H9 (cell line): ENCODE measurements around the gene CNTN2. TPM values are rescaled to one million over a fixed set of nuclear protein-coding genes. Genes with fewer than 3 reads are reported as not detected.

Experiments used
- DNase-seq: peaks from one replicate; pipeline ENCODE4 v3.0.0-alpha.2; 2017
- H2AFZ ChIP-seq: one replicate; pipeline ENCODE4 v1.6.1; 2013; ENCODE audit warnings: mild to moderate bottlenecking, low read length, control low read depth, moderate library complexity
- H2AK5ac ChIP-seq: 2 replicates; pipeline ENCODE4 v1.6.1; 2013; ENCODE audit warnings: low read length, control low read depth, mixed read lengths; ENCODE audit not compliant: insufficient read length
- H2BK120ac ChIP-seq: one replicate; pipeline ENCODE4 v1.6.1; 2013; ENCODE audit warnings: low read depth, mild to moderate bottlenecking, low read length, control low read depth, inconsistent platforms; ENCODE audit not compliant: poor library complexity, severe bottlenecking
- H2BK12ac ChIP-seq: 2 replicates; pipeline ENCODE4 v1.6.1; 2013; ENCODE audit warnings: low read length, control low read depth, mixed read lengths, low read depth; ENCODE audit not compliant: insufficient read length
- H2BK15ac ChIP-seq: 2 replicates; pipeline ENCODE4 v1.6.1; 2013; ENCODE audit warnings: low read depth, low read length, control low read depth
- H2BK20ac ChIP-seq: one replicate; pipeline ENCODE4 v1.6.1; 2013; ENCODE audit warnings: low read depth, mild to moderate bottlenecking, low read length, control low read depth, inconsistent platforms; ENCODE audit not compliant: poor library complexity, severe bottlenecking
- H2BK5ac ChIP-seq: 2 replicates; pipeline ENCODE4 v1.6.1; 2013; ENCODE audit warnings: low read length, control low read depth, mixed read lengths; ENCODE audit not compliant: insufficient read length
- H3K14ac ChIP-seq: 2 replicates; pipeline ENCODE4 v1.6.1; 2013; ENCODE audit warnings: low read length, control low read depth; ENCODE audit not compliant: insufficient read depth
- H3K18ac ChIP-seq: 2 replicates; pipeline ENCODE4 v1.6.1; 2013; ENCODE audit warnings: low read depth, mild to moderate bottlenecking, mixed read lengths, low read length, control low read depth; ENCODE audit not compliant: insufficient read length
- H3K23ac ChIP-seq: 2 replicates; pipeline ENCODE4 v1.6.1; 2013; ENCODE audit warnings: low read length, control low read depth, mixed read lengths, low read depth; ENCODE audit not compliant: insufficient read length
- H3K23me2 ChIP-seq: 2 replicates; pipeline ENCODE4 v1.6.1; 2013; ENCODE audit warnings: low read depth, mild to moderate bottlenecking, mixed read lengths, low read length, control low read depth; ENCODE audit not compliant: insufficient read length, poor library complexity, severe bottlenecking
- H3K27ac ChIP-seq: 2 replicates; pipeline ENCODE4 v1.5.1; 2013; ENCODE audit warnings: low read length, control low read depth, mixed read lengths, low read depth; ENCODE audit not compliant: insufficient read length
- H3K27me3 ChIP-seq: 2 replicates; pipeline ENCODE4 v1.6.1; 2013; ENCODE audit warnings: low read length, control low read depth, inconsistent platforms; ENCODE audit not compliant: insufficient read depth
- H3K4ac ChIP-seq: 2 replicates; pipeline ENCODE4 v1.6.1; 2013; ENCODE audit warnings: low read depth, mild to moderate bottlenecking, control low read depth, inconsistent platforms, low read length, moderate library complexity
- H3K4me1 ChIP-seq: 2 replicates; pipeline ENCODE4 v1.6.1; 2013; ENCODE audit warnings: low read length, control low read depth, inconsistent platforms; ENCODE audit not compliant: insufficient read depth
- H3K4me2 ChIP-seq: 2 replicates; pipeline ENCODE4 v1.6.1; 2013; ENCODE audit warnings: low read length, control low read depth, mixed read lengths; ENCODE audit not compliant: insufficient read length, insufficient read depth
- H3K56ac ChIP-seq: 2 replicates; pipeline ENCODE4 v1.6.1; 2013; ENCODE audit warnings: low read depth, mild to moderate bottlenecking, mixed read lengths, low read length, control low read depth; ENCODE audit not compliant: insufficient read length
- H3K79me1 ChIP-seq: 2 replicates; pipeline ENCODE4 v1.6.1; 2013; ENCODE audit warnings: low read depth, mild to moderate bottlenecking, moderate library complexity, low read length, control low read depth, inconsistent platforms; ENCODE audit not compliant: insufficient read depth, poor library complexity, severe bottlenecking
- H3K79me2 ChIP-seq: 2 replicates; pipeline ENCODE4 v1.6.1; 2013; ENCODE audit warnings: low read length, control low read depth, inconsistent platforms; ENCODE audit not compliant: insufficient read depth
- H3K9ac ChIP-seq: 2 replicates; pipeline ENCODE4 v1.6.1; 2013; ENCODE audit warnings: low read length, control low read depth, mixed read lengths; ENCODE audit not compliant: insufficient read length; ENCODE audit errors: extremely low read depth
- H3K9me3 ChIP-seq: one replicate; pipeline ENCODE4 v1.6.1; 2013; ENCODE audit warnings: low read depth, low read length, inconsistent platforms; ENCODE audit not compliant: control insufficient read depth
- H3T11ph ChIP-seq: one replicate; pipeline ENCODE4 v1.6.1; 2013; ENCODE audit warnings: mild to moderate bottlenecking, low read length, control low read depth, inconsistent platforms
- H4K20me1 ChIP-seq: one replicate; pipeline ENCODE4 v1.6.1; 2013; ENCODE audit not compliant: control insufficient read depth, insufficient read length, insufficient read depth
- H4K5ac ChIP-seq: 2 replicates; pipeline ENCODE4 v1.6.1; 2013; ENCODE audit warnings: low read depth, mild to moderate bottlenecking, mixed read lengths, low read length, control low read depth; ENCODE audit not compliant: insufficient read length
- H4K8ac ChIP-seq: replicated peaks from 2 replicates; pipeline ENCODE4 v1.6.1; 2013; ENCODE audit warnings: low read length, control low read depth, mixed read lengths, low read depth; ENCODE audit not compliant: insufficient read length
- H4K91ac ChIP-seq: 2 replicates; pipeline ENCODE4 v1.6.1; 2013; ENCODE audit warnings: low read depth, mild to moderate bottlenecking, moderate library complexity, mixed read lengths, low read length, control low read depth; ENCODE audit not compliant: insufficient read length
- H3K27ac Mint-ChIP-seq, 3 experiments: 2 replicates in 2 of 3; 3 replicates in 1 of 3; pipeline ENCODE4 v1.8.0; 2020 to 2021; ENCODE audit warnings: mixed read lengths in 3 of 3, mild to moderate bottlenecking in 1 of 3, moderate library complexity in 1 of 3
- H3K27me3 Mint-ChIP-seq: 2 replicates; pipeline ENCODE4 v1.8.0; 2021; ENCODE audit warnings: low read depth, mild to moderate bottlenecking, moderate library complexity, mixed read lengths
- H3K36me3 Mint-ChIP-seq, 3 experiments: 2 replicates in 2 of 3; 3 replicates in 1 of 3; pipeline ENCODE4 v1.8.0; 2020 to 2021; ENCODE audit warnings: low read depth in 3 of 3, mixed read lengths in 3 of 3; ENCODE audit not compliant: insufficient read depth in 1 of 3
- H3K4me1 Mint-ChIP-seq, 2 experiments: 2 replicates each; pipeline ENCODE4 v1.8.0; 2020; ENCODE audit warnings: mixed read lengths in 2 of 2
- H3K4me3 Mint-ChIP-seq, 2 experiments: 2 replicates in 1 of 2; 3 replicates in 1 of 2; pipeline ENCODE4 v1.8.0; 2020 to 2021; ENCODE audit warnings: mild to moderate bottlenecking in 2 of 2, mixed read lengths in 2 of 2, moderate library complexity in 1 of 2
- H3K9me3 Mint-ChIP-seq, 2 experiments: 2 replicates in 1 of 2; 3 replicates in 1 of 2; pipeline ENCODE4 v1.8.0; 2020; ENCODE audit warnings: mild to moderate bottlenecking in 2 of 2, mixed read lengths in 2 of 2, moderate library complexity in 1 of 2
- CTCF ChIP-seq: fragments of 200-600 bp; sonication (generic); conservative IDR thresholded peaks from 3 replicates; pipeline ENCODE4 v1.8.0; 2021; ENCODE audit warnings: antibody characterized with exemption, mild to moderate bottlenecking
- WGBS: extraction: QIAGEN DNeasy Blood & Tissue Kit; methylation state at CpG from one replicate; pipeline ENCODE4 v1.1.7; 2013; ENCODE audit warnings: missing lambda C conversion rate, low lambda C conversion rate, mixed read lengths; ENCODE audit not compliant: insufficient read length; ENCODE audit errors: extremely low coverage; 5-methylcytosine and 5-hydroxymethylcytosine counted together
- total RNA-seq: library from RNA; stranded (reverse); gene quantifications from 2 replicates; pipeline ENCODE4 v1.2.1, GENCODE V29; 2021

Gene CNTN2
- total RNA-seq, 1 experiment from 2014 or later, result 0.42 TPM

- TF ChIP-seq CTCF, result no peak
- Histone ChIP-seq H2BK15ac (no peak overlapping the region), H3K4ac (no peak overlapping the region), H3K4me2 (no peak overlapping the region), H3K4me1 (peaks cover 3% of the 10 kb centered on the region; the same call in 1 of the 2 replicates), H3K79me1 (no peaks in the 10 kb centered on the region), H2AK5ac (no peak overlapping the region), H4K8ac (no peak overlapping the region), H3K18ac (no peak overlapping the region), H3K9ac (no peak overlapping the region), H3K14ac (no peak overlapping the region), H3K9me3 (no peaks in the 10 kb centered on the region), H2BK20ac (no peak overlapping the region), H2AFZ (no peak overlapping the region), H2BK5ac (no peak overlapping the region), H3T11ph (no peak overlapping the region), H2BK12ac (no peak overlapping the region), H3K23ac (no peak overlapping the region), H4K91ac (no peak overlapping the region), H4K20me1 (no peaks in the 10 kb centered on the region), H4K5ac (no peak overlapping the region), H3K56ac (no peak overlapping the region), H3K27ac (no peak overlapping the region), H2BK120ac (no peak overlapping the region), H3K23me2 (no peaks in the 10 kb centered on the region), H3K79me2 (no peaks in the 10 kb centered on the region), H3K27me3 (no peaks in the 10 kb centered on the region)
- DNase-seq, result no peak
- no peaks in the 10 kb centered on the region for H3K9me3 Mint-ChIP-seq
- H3K4me1 Mint-ChIP-seq, result peaks cover 28 to 31% of the 10 kb centered on the region in 2 experiments
- WGBS, result no CpG with 5 or more reads among the region's 13 CpGs
- H3K27ac Mint-ChIP-seq, result no peak overlapping the region; a peak in 1 of 7 replicates
- peaks cover 29% of the 10 kb centered on the region for H3K27me3 Mint-ChIP-seq
- H3K4me3 Mint-ChIP-seq, result no peak overlapping the region
- no peaks in the 10 kb centered on the region for H3K36me3 Mint-ChIP-seq
Measured at GRCh38 chr1:205016584-205016983, 26.4 kb upstream of the CNTN2 start.
